Coronary artery (tissue), 2 donors: ENCODE measurements around the gene SH3BP5.
"Not testable (repeated sequence)": the region's sequence is repeated elsewhere in the genome, so short reads cannot be mapped to it uniquely, and the experiment has no call there.

Experiments used
- DNase-seq: peaks from one replicate; pipeline ENCODE4 v3.0.0-alpha.2; 2017; ENCODE audit warnings: low spot score
- H3K27ac ChIP-seq, 2 donors: fragments of 200-600 bp; sonication (generic); one replicate each; pipeline ENCODE4 v1.5.1; 2016 to 2019
- H3K4me3 ChIP-seq: fragments of 200-600 bp; sonication (generic); 2 replicates; pipeline ENCODE4 v1.5.1; 2016; ENCODE audit warnings: mild to moderate bottlenecking, moderate library complexity
- TF ChIP-seq, protein P1 (sequence below): fragments of 200-600 bp; sonication (generic); IDR thresholded peaks from one replicate; pipeline ENCODE4 v1.5.1; 2019; ENCODE audit warnings: antibody characterized with exemption

SH3BP5 gene

DNA sequence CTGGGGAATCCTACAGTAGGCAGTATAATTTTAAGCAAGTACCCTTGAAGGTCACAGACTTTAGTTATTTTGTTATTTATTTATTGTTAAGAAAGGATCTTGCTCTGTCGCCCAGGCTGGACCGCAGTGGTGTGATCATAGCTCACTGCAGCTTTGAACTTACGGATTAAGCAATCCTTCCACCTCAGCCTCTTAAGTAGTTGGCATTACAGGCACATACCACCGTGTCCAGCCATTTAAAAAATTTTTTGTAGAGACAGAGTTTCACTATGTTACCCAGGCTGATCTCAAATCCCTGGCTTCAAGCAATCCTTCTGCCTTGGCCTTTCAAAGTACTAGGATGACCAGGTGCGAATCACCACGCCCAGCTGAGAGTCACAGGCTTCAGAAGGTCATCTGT lies 22.1 kb upstream of the SH3BP5 start:
- H3K27ac ChIP-seq = no peak overlapping the region
- TF ChIP-seq, protein P1, sequence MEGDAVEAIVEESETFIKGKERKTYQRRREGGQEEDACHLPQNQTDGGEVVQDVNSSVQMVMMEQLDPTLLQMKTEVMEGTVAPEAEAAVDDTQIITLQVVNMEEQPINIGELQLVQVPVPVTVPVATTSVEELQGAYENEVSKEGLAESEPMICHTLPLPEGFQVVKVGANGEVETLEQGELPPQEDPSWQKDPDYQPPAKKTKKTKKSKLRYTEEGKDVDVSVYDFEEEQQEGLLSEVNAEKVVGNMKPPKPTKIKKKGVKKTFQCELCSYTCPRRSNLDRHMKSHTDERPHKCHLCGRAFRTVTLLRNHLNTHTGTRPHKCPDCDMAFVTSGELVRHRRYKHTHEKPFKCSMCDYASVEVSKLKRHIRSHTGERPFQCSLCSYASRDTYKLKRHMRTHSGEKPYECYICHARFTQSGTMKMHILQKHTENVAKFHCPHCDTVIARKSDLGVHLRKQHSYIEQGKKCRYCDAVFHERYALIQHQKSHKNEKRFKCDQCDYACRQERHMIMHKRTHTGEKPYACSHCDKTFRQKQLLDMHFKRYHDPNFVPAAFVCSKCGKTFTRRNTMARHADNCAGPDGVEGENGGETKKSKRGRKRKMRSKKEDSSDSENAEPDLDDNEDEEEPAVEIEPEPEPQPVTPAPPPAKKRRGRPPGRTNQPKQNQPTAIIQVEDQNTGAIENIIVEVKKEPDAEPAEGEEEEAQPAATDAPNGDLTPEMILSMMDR = no peak
- no peak overlapping the region for H3K4me3 ChIP-seq
- DNase-seq = no peak

DNA sequence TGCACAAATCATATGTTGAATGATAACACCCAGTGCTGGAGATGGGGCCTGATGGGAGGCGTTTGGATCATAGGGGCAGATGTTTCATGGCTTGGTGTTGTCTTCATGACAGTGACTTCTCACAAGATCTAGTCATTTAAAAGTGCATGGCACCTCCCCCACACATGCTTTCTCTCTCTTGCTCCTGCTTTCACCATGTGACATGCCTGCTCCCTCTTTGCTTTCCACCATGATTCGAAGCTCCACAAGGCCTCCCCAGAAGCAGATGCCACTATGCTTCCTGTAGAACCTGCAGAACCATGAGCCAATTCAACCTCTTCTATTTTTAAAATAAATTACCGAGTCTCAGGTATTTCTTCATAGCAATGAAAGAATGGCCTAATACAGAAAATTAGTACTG lies 17.8 kb upstream of the SH3BP5 start:
- TF ChIP-seq, protein P1 = no peak
- H3K27ac ChIP-seq = no peak overlapping the region
- no peak for DNase-seq
- no peak overlapping the region for H3K4me3 ChIP-seq

DNA sequence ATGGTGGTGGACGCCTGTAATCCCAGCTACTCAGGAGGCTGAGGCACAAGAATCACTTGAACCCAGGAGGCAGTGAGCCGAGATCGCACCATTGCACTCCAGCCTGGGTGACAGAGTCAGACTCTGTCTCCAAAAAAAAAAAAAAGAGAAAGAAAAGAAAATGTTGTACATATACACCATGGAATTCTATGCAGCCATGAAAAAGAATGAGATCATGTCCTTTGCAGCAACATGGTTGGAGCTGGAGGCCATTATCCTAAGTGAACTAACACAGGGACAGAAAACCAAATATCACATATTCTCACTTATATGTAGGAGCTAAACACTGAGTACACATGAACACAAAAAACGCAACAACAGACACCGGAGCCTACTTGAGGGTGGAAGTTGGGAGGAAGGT lies 17.1 kb upstream of the SH3BP5 start:
- H3K27ac ChIP-seq, DNase-seq, H3K4me3 ChIP-seq: not testable (repeated sequence)

DNA sequence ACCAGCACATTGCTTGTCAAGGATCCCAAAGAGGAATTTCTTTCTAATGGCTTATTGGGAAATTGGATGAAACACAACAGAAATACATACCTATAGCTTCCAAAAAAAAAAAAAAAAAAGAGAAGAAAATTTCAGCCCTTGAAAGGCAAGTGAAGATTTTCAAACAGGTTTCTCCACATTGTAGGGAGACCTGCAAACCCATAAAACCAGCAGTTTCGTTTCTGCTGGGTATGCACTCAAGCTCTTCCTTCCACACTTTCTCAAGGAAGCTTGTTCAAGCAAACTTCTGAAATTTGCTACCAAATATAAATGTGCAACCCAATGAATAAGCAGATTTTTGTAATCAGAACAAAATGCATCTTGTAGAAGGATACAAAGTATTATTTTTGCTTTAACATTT lies 15.9 kb upstream of the SH3BP5 start:
- peak overlapping the region in 1 of 2 donors; percentile 33 for H3K27ac ChIP-seq
- H3K4me3 ChIP-seq = no peak overlapping the region
- TF ChIP-seq, protein P1 = no peak
- DNase-seq = no peak

DNA sequence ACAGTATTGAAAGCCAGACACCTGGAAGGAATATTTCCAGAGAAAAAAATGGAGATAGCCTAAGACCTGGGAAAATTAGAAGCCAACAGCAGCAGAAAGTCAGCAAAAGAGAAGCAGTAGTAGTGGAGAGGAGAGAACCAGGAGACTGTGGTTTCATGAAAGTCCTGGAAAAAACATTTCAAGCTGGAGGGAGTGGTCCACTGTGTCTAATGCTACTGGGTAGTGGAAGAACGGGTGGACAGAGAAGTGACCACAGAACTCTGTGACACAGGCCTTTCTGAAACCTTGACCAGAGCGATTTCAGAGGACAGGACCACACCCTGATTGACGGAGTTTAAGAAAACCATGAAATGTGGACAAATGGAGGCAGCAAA lies 15.3 kb upstream of the SH3BP5 start:
- TF ChIP-seq, protein P1 = no peak
- Histone ChIP-seq H3K4me3 (no peak overlapping the region), H3K27ac (no peak overlapping the region)
- DNase-seq = no peak

DNA sequence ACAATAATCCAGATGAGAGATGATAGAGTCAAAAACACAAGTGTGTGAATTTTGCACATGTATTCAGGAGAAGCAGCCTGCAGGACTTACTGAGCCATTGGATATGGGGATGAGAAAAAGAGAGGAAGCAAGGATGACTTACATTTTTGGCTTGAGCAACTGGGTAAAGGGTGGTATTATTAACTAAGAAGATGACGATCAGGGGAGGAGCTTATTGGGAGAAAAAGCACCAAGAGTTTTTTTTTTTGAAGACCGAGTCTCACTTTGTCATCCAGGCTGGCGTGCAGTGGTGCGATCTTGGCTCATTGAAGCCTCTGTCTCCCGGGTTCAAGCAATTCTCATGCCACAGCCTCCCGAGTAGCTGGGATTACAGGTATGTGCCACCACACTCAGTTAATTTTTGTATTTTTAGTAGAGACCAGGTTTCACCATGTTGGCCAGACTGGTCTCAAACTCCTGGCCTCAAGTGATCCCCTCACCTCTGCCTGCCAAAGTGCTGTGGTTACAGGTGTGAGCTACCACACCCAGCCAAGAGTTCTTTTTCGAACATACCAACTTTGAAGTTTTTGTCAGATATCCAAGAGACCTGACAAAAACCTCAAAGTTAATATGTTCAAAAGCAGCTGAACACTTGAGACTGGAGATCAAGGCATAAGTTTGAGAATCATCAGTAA lies 14.8 kb upstream of the SH3BP5 start:
- no peak for DNase-seq
- Histone ChIP-seq H3K27ac (no peak overlapping the region), H3K4me3 (no peak overlapping the region)
- TF ChIP-seq, protein P1 = no peak

DNA sequence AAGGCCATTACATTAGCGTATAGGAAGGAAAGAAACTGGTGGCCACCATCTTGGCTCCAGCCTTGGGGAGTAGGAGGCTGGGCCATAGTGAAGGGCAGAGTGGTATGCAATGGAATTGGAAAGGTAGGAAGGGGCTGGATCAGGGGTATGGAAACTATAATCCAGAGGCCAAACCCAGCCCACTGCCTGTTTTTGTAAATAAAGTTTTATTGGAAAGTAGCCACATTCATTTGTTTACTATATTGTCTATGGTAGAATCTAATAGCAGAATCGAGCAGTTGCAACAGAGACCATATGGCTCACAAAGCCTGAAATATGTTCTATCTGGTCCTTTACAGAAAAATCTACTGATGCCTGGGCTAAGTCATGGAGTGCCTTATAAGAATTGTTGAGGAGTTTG lies 14.1 kb upstream of the SH3BP5 start:
- TF ChIP-seq, protein P1 = no peak
- Histone ChIP-seq H3K27ac (no peak overlapping the region), H3K4me3 (no peak overlapping the region)
- no peak for DNase-seq
